GM23338 (cell line): ENCODE data around the gene CHRM4. TPM values are rescaled to one million over a fixed set of nuclear protein-coding genes. Genes with fewer than 3 reads are reported as not detected.

Source experiments
- ATAC-seq: fragments of 200-7000 bp; cut with Tn5 transposase; 3 replicates; pipeline ENCODE4 v1.9.1; 2020
- DNase-seq: peaks from one replicate; pipeline ENCODE4 v3.0.0-alpha.2; 2015; ENCODE audit warnings: low spot score
- H2AFZ ChIP-seq: fragments of 200-600 bp; sonication (generic); 2 replicates; pipeline ENCODE4 v1.8.0; 2016; ENCODE audit warnings: antibody characterized with exemption, mild to moderate bottlenecking, moderate library complexity
- H3F3A ChIP-seq: fragments of 200-600 bp; sonication (generic); replicated peaks from 2 replicates; pipeline ENCODE4 v1.8.0; 2017; ENCODE audit warnings: antibody characterized with exemption, mixed run types, low read depth
- H3K27ac ChIP-seq: fragments of 200-600 bp; sonication (generic); 2 replicates; pipeline ENCODE4 v1.6.1; 2016; ENCODE audit warnings: low read depth
- H3K27me3 ChIP-seq: fragments of 200-600 bp; sonication (generic); 2 replicates; pipeline ENCODE4 v1.8.0; 2016; ENCODE audit warnings: mild to moderate bottlenecking, mixed run types, moderate library complexity; ENCODE audit not compliant: insufficient read depth
- H3K36me3 ChIP-seq: fragments of 200-600 bp; sonication (generic); 2 replicates; pipeline ENCODE4 v1.8.0; 2016; ENCODE audit warnings: mild to moderate bottlenecking; ENCODE audit not compliant: insufficient read depth
- H3K4me1 ChIP-seq: fragments of 200-600 bp; sonication (generic); 2 replicates; pipeline ENCODE4 v1.8.0; 2016; ENCODE audit warnings: mild to moderate bottlenecking, moderate library complexity; ENCODE audit not compliant: insufficient read depth
- H3K4me2 ChIP-seq: fragments of 200-600 bp; sonication (generic); 2 replicates; pipeline ENCODE4 v1.7.1; 2017; ENCODE audit warnings: mixed run types
- H3K4me3 ChIP-seq: fragments of 200-600 bp; sonication (generic); 2 replicates; pipeline ENCODE4 v1.6.1; 2016; ENCODE audit warnings: mixed run types
- H3K79me2 ChIP-seq: fragments of 200-600 bp; sonication (generic); replicated peaks from 2 replicates; pipeline ENCODE4 v1.8.0; 2017; ENCODE audit warnings: mild to moderate bottlenecking; ENCODE audit not compliant: insufficient read depth
- H3K9me2 ChIP-seq: fragments of 200-600 bp; sonication (generic); 2 replicates; pipeline ENCODE4 v1.8.0; 2017; ENCODE audit not compliant: insufficient read depth
- H4K20me1 ChIP-seq: fragments of 200-600 bp; sonication (generic); replicated peaks from 2 replicates; pipeline ENCODE4 v1.8.0; 2017; ENCODE audit warnings: mild to moderate bottlenecking; ENCODE audit not compliant: insufficient read depth
- H3K27ac Mint-ChIP-seq: 2 replicates; pipeline ENCODE4 v1.8.0; 2020; ENCODE audit warnings: inconsistent platforms, mild to moderate bottlenecking, moderate library complexity, mixed read lengths
- H3K27me3 Mint-ChIP-seq: 3 replicates; pipeline ENCODE4 v1.8.0; 2022; ENCODE audit warnings: low read depth, mild to moderate bottlenecking, moderate library complexity, mixed read lengths, inconsistent platforms; ENCODE audit not compliant: insufficient read depth, poor library complexity
- H3K36me3 Mint-ChIP-seq: 3 replicates; pipeline ENCODE4 v1.8.0; 2021; ENCODE audit warnings: low read depth, mild to moderate bottlenecking, inconsistent platforms, moderate library complexity, mixed read lengths
- H3K4me1 Mint-ChIP-seq: 3 replicates; pipeline ENCODE4 v1.8.0; 2020; ENCODE audit warnings: mild to moderate bottlenecking, inconsistent platforms, mixed read lengths
- H3K4me3 Mint-ChIP-seq: 3 replicates; pipeline ENCODE4 v1.8.0; 2021; ENCODE audit warnings: moderate library complexity, mild to moderate bottlenecking, inconsistent platforms, mixed read lengths
- H3K9me3 Mint-ChIP-seq: 3 replicates; pipeline ENCODE4 v1.8.0; 2020; ENCODE audit warnings: moderate library complexity, mild to moderate bottlenecking, inconsistent platforms, mixed read lengths
- CREB1 ChIP-seq: fragments of 250-450 bp; sonication (Bioruptor Pico); IDR thresholded peaks from 2 replicates; pipeline ENCODE4 v1.5.0; 2020; ENCODE audit warnings: low read depth, mild to moderate bottlenecking, moderate library complexity
- JUNB ChIP-seq: IDR thresholded peaks from one replicate; pipeline ENCODE4 v1.6.1; 2016; ENCODE audit warnings: antibody characterized with exemption; ENCODE audit not compliant: unreplicated experiment
- NANOG ChIP-seq: IDR thresholded peaks from 2 replicates; pipeline ENCODE4 v1.6.1; 2016; ENCODE audit warnings: antibody characterized with exemption, borderline replicate concordance
- STAT1 ChIP-seq: IDR thresholded peaks from one replicate; pipeline ENCODE4 v1.6.1; 2016; ENCODE audit warnings: antibody characterized with exemption; ENCODE audit not compliant: unreplicated experiment
- polyA plus RNA-seq: library from polyadenylated mRNA; unstranded; fragments of >200 nt; fragmentation: Nextera tagmentation; extraction: Ambion mirVana; gene quantifications from 2 replicates; pipeline ENCODE4 v1.2.1, GENCODE V29; 2016
- total RNA-seq: library from RNA; depleted of rRNA; stranded (reverse); fragments of >200 nt; shearing (Covaris generic); gene quantifications from 2 replicates; pipeline ENCODE4 v1.2.3, GENCODE V29; 2014
- TF ChIP-seq, protein P1 (sequence below): fragments of 250-450 bp; sonication (Bioruptor Pico); IDR thresholded peaks from 2 replicates; pipeline ENCODE4 v1.5.0; 2020; ENCODE audit warnings: mild to moderate bottlenecking, moderate library complexity
- TF ChIP-seq, protein P2 (sequence below): IDR thresholded peaks from 2 replicates; pipeline ENCODE4 v1.6.1; 2016; ENCODE audit warnings: antibody characterized with exemption

The CHRM4 gene
- total and polyA plus RNA-seq, 2 experiments from 2014 or later: 0.97 TPM; not detected in 1

DNA sequence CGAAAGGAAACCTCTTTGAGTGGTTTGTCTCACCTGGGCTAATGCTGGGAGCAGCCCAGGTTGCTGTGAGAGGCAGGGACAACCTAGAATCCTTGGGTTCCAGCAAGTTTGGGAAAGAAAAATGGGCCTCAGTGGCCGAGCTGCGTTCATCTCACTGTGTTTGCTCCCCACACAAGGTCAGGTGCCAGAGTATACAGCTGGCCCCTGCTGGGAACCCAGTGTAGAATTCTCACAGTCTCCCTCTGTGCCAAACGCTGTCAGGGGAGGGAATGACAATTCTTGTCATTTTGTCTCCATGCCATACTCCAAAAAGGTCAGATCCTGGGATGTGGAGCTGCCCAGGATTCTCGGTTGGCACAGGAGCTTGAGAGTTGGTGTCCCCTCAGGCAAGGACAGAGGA, 40.0 kb downstream of the CHRM4 start (continued):
- TF ChIP-seq, protein P1, sequence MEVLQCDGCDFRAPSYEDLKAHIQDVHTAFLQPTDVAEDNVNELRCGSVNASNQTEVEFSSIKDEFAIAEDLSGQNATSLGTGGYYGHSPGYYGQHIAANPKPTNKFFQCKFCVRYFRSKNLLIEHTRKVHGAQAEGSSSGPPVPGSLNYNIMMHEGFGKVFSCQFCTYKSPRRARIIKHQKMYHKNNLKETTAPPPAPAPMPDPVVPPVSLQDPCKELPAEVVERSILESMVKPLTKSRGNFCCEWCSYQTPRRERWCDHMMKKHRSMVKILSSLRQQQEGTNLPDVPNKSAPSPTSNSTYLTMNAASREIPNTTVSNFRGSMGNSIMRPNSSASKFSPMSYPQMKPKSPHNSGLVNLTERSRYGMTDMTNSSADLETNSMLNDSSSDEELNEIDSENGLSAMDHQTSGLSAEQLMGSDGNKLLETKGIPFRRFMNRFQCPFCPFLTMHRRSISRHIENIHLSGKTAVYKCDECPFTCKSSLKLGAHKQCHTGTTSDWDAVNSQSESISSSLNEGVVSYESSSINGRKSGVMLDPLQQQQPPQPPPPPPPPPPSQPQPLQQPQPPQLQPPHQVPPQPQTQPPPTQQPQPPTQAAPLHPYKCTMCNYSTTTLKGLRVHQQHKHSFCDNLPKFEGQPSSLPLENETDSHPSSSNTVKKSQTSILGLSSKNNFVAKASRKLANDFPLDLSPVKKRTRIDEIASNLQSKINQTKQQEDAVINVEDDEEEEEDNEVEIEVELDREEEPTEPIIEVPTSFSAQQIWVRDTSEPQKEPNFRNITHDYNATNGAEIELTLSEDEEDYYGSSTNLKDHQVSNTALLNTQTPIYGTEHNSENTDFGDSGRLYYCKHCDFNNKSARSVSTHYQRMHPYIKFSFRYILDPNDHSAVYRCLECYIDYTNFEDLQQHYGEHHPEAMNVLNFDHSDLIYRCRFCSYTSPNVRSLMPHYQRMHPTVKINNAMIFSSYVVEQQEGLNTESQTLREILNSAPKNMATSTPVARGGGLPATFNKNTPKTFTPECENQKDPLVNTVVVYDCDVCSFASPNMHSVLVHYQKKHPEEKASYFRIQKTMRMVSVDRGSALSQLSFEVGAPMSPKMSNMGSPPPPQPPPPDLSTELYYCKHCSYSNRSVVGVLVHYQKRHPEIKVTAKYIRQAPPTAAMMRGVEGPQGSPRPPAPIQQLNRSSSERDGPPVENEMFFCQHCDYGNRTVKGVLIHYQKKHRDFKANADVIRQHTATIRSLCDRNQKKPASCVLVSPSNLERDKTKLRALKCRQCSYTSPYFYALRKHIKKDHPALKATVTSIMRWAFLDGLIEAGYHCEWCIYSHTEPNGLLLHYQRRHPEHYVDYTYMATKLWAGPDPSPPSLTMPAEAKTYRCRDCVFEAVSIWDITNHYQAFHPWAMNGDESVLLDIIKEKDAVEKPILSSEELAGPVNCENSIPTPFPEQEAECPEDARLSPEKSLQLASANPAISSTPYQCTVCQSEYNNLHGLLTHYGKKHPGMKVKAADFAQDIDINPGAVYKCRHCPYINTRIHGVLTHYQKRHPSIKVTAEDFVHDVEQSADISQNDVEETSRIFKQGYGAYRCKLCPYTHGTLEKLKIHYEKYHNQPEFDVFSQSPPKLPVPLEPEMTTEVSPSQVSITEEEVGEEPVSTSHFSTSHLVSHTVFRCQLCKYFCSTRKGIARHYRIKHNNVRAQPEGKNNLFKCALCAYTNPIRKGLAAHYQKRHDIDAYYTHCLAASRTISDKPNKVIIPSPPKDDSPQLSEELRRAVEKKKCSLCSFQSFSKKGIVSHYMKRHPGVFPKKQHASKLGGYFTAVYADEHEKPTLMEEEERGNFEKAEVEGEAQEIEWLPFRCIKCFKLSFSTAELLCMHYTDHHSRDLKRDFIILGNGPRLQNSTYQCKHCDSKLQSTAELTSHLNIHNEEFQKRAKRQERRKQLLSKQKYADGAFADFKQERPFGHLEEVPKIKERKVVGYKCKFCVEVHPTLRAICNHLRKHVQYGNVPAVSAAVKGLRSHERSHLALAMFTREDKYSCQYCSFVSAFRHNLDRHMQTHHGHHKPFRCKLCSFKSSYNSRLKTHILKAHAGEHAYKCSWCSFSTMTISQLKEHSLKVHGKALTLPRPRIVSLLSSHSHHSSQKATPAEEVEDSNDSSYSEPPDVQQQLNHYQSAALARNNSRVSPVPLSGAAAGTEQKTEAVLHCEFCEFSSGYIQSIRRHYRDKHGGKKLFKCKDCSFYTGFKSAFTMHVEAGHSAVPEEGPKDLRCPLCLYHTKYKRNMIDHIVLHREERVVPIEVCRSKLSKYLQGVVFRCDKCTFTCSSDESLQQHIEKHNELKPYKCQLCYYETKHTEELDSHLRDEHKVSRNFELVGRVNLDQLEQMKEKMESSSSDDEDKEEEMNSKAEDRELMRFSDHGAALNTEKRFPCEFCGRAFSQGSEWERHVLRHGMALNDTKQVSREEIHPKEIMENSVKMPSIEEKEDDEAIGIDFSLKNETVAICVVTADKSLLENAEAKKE (CRISPR knock-in tag): no peak
- TF ChIP-seq, protein P2, sequence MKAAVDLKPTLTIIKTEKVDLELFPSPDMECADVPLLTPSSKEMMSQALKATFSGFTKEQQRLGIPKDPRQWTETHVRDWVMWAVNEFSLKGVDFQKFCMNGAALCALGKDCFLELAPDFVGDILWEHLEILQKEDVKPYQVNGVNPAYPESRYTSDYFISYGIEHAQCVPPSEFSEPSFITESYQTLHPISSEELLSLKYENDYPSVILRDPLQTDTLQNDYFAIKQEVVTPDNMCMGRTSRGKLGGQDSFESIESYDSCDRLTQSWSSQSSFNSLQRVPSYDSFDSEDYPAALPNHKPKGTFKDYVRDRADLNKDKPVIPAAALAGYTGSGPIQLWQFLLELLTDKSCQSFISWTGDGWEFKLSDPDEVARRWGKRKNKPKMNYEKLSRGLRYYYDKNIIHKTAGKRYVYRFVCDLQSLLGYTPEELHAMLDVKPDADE: no peak
- TF ChIP-seq STAT1: no peak

DNA sequence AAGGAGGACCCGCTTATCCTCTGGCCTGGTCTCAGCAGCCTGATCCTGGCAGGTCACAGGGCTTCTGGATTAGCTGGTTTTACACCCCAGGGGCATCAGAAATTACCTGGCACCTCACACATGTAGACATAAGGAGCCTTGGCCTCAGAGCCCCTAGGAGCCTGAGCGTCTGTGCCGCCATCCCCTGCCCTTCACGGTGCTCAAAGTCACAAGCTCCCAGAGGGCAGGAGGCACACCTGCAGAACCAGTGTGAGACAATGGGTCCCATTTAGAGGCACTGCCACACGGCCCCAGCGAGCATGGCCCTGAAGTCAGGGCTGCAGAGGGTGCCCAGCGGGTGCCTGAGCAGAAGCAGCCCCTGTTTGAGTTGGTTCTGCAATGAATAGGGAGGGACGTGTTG, 40.4 kb downstream of the CHRM4 start:
- H3K27ac ChIP-seq: 0 out of 2 replicates have a peak overlapping the region, but pooled peaks have one; percentile 55
- peaks cover 7% of the 10 kb centered on the region; the same call in 1 of the 2 replicates for H3K27me3 ChIP-seq
- peaks cover 76% of the 10 kb centered on the region for H3K79me2 ChIP-seq
- peaks cover 54% of the 10 kb centered on the region for H3K4me1 ChIP-seq
- H3K36me3 ChIP-seq: no peaks in the 10 kb centered on the region; the same call in 1 of the 2 replicates
- no peak for ATAC-seq
- H3K4me3 Mint-ChIP-seq: peak overlapping the region; percentile 23; the same call in 1 of the 3 replicates
- H3K4me1 Mint-ChIP-seq: peaks cover 68% of the 10 kb centered on the region
- DNase-seq: no peak
- peaks cover 3% of the 10 kb centered on the region for H3K36me3 Mint-ChIP-seq
- no peak overlapping the region for H3K4me3 ChIP-seq
- no peak overlapping the region for H2AFZ ChIP-seq
- no peaks in the 10 kb centered on the region; the same call in 2 of the 3 replicates for H3K9me3 Mint-ChIP-seq
- H4K20me1 ChIP-seq: peaks cover 33% of the 10 kb centered on the region
- TF ChIP-seq CREB1 (CRISPR knock-in tag) (no peak), JUNB (no peak), NANOG (no peak)
- TF ChIP-seq, protein P2: no peak
- TF ChIP-seq, protein P1 (CRISPR knock-in tag): no peak
- peaks cover 6% of the 10 kb centered on the region; the same call in 1 of the 2 replicates for H3F3A ChIP-seq
- H3K4me2 ChIP-seq: peak overlapping the region; percentile 69; the same call in 1 of the 2 replicates
- H3K9me2 ChIP-seq: no peaks in the 10 kb centered on the region
- peak overlapping the region; percentile 40; the same call in 1 of the 2 replicates for H3K27ac Mint-ChIP-seq
- H3K27me3 Mint-ChIP-seq: peaks cover 14% of the 10 kb centered on the region
